NB4 (cell line): ENCODE measurements around the gene FAM177A1.
"Not testable (repeated sequence)": the region's sequence is repeated elsewhere in the genome, so short reads cannot be mapped to it uniquely, and the experiment has no call there.

Experiments
- DNase-seq: peaks from one replicate; pipeline ENCODE4 v3.0.0; 2010; ENCODE audit warnings: low read depth
- H3K4me3 ChIP-seq: one replicate; pipeline ENCODE4 v1.5.1; 2011; ENCODE audit warnings: mild to moderate bottlenecking, low read depth, low read length, moderate library complexity
- CTCF ChIP-seq: IDR thresholded peaks from one replicate; pipeline ENCODE4 v1.5.1; 2012; ENCODE audit warnings: low read depth, low read length
- MAX ChIP-seq: IDR thresholded peaks from 2 replicates; pipeline ENCODE4 v1.6.1; 2011; ENCODE audit warnings: low read depth, low read length
- MYC ChIP-seq: IDR thresholded peaks from 2 replicates; pipeline ENCODE4 v1.6.1; 2011; ENCODE audit warnings: low read depth, low read length
- POLR2A ChIP-seq: IDR thresholded peaks from 2 replicates; pipeline ENCODE4 v1.6.1; 2011; ENCODE audit warnings: mild to moderate bottlenecking; ENCODE audit not compliant: insufficient read length; ENCODE audit errors: extremely low read depth

Gene FAM177A1

GRCh38 chr14:35047976-35048513 is 2.0 kb downstream of the FAM177A1 start:
- no peak overlapping the region for H3K4me3 ChIP-seq

GRCh38 chr14:35050652-35051051 is 4.6 kb downstream of the FAM177A1 start:
- TF ChIP-seq MYC = no peak
- TF ChIP-seq MAX = no peak
- no peak for TF ChIP-seq CTCF
- TF ChIP-seq POLR2A = no peak
- no peak overlapping the region for H3K4me3 ChIP-seq
- DNase-seq = no peak

More at GRCh38 chr14:35047976-35048513, 2.0 kb downstream of the FAM177A1 start:
- no peak for DNase-seq
- TF ChIP-seq MAX (no peak), MYC (no peak), CTCF (no peak), POLR2A (no peak)

GRCh38 chr14:35051796-35052195 is 5.7 kb downstream of the FAM177A1 start:
- H3K4me3 ChIP-seq = no peak overlapping the region
- no peak for TF ChIP-seq CTCF
- no peak for TF ChIP-seq MYC
- no peak for TF ChIP-seq MAX
- DNase-seq = no peak

- TF ChIP-seq POLR2A = no peak
- TF ChIP-seq MYC = no peak
- TF ChIP-seq MAX = no peak
- H3K4me3 ChIP-seq = no peak overlapping the region
- no peak for DNase-seq
These were observed 6.6 kb downstream of the FAM177A1 start for GRCh38 chr14:35052637-35053036.

- not testable (repeated sequence) for DNase-seq, H3K4me3 ChIP-seq
These were observed 15.2 kb downstream of the FAM177A1 start for GRCh38 chr14:35061113-35061791.

GRCh38 chr14:35065731-35066130 is 19.7 kb downstream of the FAM177A1 start:
- DNase-seq, H3K4me3 ChIP-seq: not testable (repeated sequence)

GRCh38 chr14:35068238-35069012 is 22.4 kb downstream of the FAM177A1 start:
- no peak overlapping the region for H3K4me3 ChIP-seq
- DNase-seq = peak; percentile 9
- TF ChIP-seq MAX (no peak), POLR2A (no peak), MYC (no peak), CTCF (no peak)
